K562 (cell line): ENCODE data around the gene LDLRAD3. TPM values are rescaled to one million over a fixed set of nuclear protein-coding genes. Genes with fewer than 3 reads are reported as not detected.

Source experiments
- ATAC-seq: fragments of 200-7000 bp; cut with Tn5 transposase; 3 replicates; pipeline ENCODE4 v1.9.1; 2020; ENCODE audit warnings: moderate library complexity
- BruUV-seq: library from RNA; stranded (reverse); fragments of 400-500 nt; replicated peaks from 2 replicates; lab custom pipeline; 2021; lab: Mats Ljungman, UMichigan
- CTCF ChIA-PET: fragments of 300-600 bp; formaldehyde crosslinking; extraction: SDS; loops from one replicate; lab custom pipeline; 2021; ENCODE audit warnings: low intra/inter-chr PET ratio; lab: Yijun Ruan, JAX
- POLR2A ChIA-PET: fragments of 300-600, 350-650 bp; sonication (Branson Sonifier 250); formaldehyde crosslinking; extraction: SDS; loops from one replicate; lab custom pipeline; 2021; ENCODE audit warnings: antibody characterized with exemption, inconsistent platforms; lab: Yijun Ruan, JAX
- DNase-seq, 4 experiments: peaks; one replicate each; pipeline versions ENCODE4 v3.0.0 to v3.0.0-alpha.2; 2011 to 2018; ENCODE audit warnings: low spot score in 3 of 4, mixed read lengths in 3 of 4; ENCODE audit errors: extremely low read depth in 1 of 4
- FAIRE-seq: peaks from 2 replicates; lab custom pipeline; 2011; peaks lifted over from hg19 to GRCh38; lab: Jason Lieb, UNC
- H2AFZ ChIP-seq: 2 replicates; pipeline ENCODE4 v1.6.0; 2011; ENCODE audit warnings: low read depth, low read length, control low read depth, inconsistent platforms
- H3K27ac ChIP-seq: fragments of 200-600 bp; 3 replicates; pipeline ENCODE4 v1.8.0; 2011; ENCODE audit warnings: low read depth, mild to moderate bottlenecking, control low read depth, inconsistent platforms, low read length, moderate library complexity, mixed read lengths; ENCODE audit errors: extremely low read depth
- H3K27me3 ChIP-seq, 2 experiments: fragments of 300-600 bp in 1 of 2; 2 replicates in 1 of 2; 3 replicates in 1 of 2; pipeline versions ENCODE4 v1.6.0 to v1.8.0; 2011; ENCODE audit warnings: inconsistent platforms in 2 of 2, low read length in 2 of 2, mild to moderate bottlenecking in 1 of 2, mixed read lengths in 1 of 2, moderate library complexity in 1 of 2; ENCODE audit not compliant: control insufficient read depth in 2 of 2, insufficient read depth in 2 of 2
- H3K36me3 ChIP-seq: fragments of 300-600 bp; 3 replicates; pipeline ENCODE4 v1.8.0; 2011; ENCODE audit warnings: mild to moderate bottlenecking, low read length, inconsistent platforms; ENCODE audit not compliant: control insufficient read depth, insufficient read depth
- H3K4me1 ChIP-seq, 2 experiments: fragments of 200-600 bp in 1 of 2; replicated peaks in 1 of 2; 2 replicates in 1 of 2; 3 replicates in 1 of 2; pipeline versions ENCODE4 v1.5.1 to v1.8.0; 2011; ENCODE audit warnings: inconsistent platforms in 2 of 2, low read length in 2 of 2, mild to moderate bottlenecking in 1 of 2, mixed read lengths in 1 of 2, moderate library complexity in 1 of 2; ENCODE audit not compliant: control insufficient read depth in 2 of 2, insufficient read depth in 2 of 2
- H3K4me2 ChIP-seq: 2 replicates; pipeline ENCODE4 v1.6.1; 2011; ENCODE audit warnings: low read length, control low read depth, inconsistent platforms, mixed read lengths; ENCODE audit not compliant: insufficient read depth
- H3K4me3 ChIP-seq: fragments of 200-600 bp; sonication (generic), shearing (Covaris generic); 2 replicates; pipeline ENCODE4 v1.5.1; 2016; ENCODE audit warnings: control low read depth, inconsistent platforms
- H3K79me2 ChIP-seq: fragments of 200-600 bp; 3 replicates; pipeline ENCODE4 v1.8.0; 2011; ENCODE audit warnings: low read length, inconsistent platforms; ENCODE audit not compliant: control insufficient read depth, insufficient read depth
- H3K9ac ChIP-seq, 2 experiments: 2 replicates each; pipeline versions ENCODE4 v1.6.0 to v1.6.1; 2011; ENCODE audit warnings: low read depth in 2 of 2, low read length in 2 of 2, control low read depth in 1 of 2, inconsistent platforms in 1 of 2, mild to moderate bottlenecking in 1 of 2, mixed read lengths in 1 of 2; ENCODE audit not compliant: insufficient read depth in 1 of 2
- H3K9me1 ChIP-seq: one replicate; pipeline ENCODE4 v1.6.0; 2011; ENCODE audit warnings: inconsistent platforms, mild to moderate bottlenecking, low read length, moderate library complexity; ENCODE audit not compliant: control insufficient read depth, insufficient read depth
- H3K9me3 ChIP-seq: replicated peaks from 2 replicates; pipeline ENCODE4 v1.5.1; 2011; ENCODE audit warnings: low read depth, low read length, inconsistent platforms; ENCODE audit not compliant: control insufficient read depth, insufficient read depth
- H4K20me1 ChIP-seq: replicated peaks from 2 replicates; pipeline ENCODE4 v1.6.1; 2011; ENCODE audit warnings: low read length, inconsistent platforms, mixed read lengths; ENCODE audit not compliant: control insufficient read depth, insufficient read depth
- MTF1 ChIP-seq: fragments of 250-450 bp; sonication (Bioruptor Pico); IDR thresholded peaks from 2 replicates; pipeline ENCODE4 v1.9.0; 2021; ENCODE audit warnings: moderate library complexity, mild to moderate bottlenecking, inconsistent platforms, borderline replicate concordance
- NCOA1 ChIP-seq: fragments of 450-650 bp; IDR thresholded peaks from 2 replicates; pipeline ENCODE4 v1.6.1; 2016; ENCODE audit warnings: low read depth
- RBM15 ChIP-seq: fragments of 200-400 bp; formaldehyde crosslinking; IDR thresholded peaks from 2 replicates; pipeline ENCODE4 v1.6.1; 2018; ENCODE audit warnings: mild to moderate bottlenecking, low read length, moderate library complexity; ENCODE audit not compliant: insufficient read depth
- TSC22D4 ChIP-seq: fragments of 450-650 bp; IDR thresholded peaks from 2 replicates; pipeline ENCODE4 v1.6.1; 2016; ENCODE audit warnings: missing genetic modification characterization, missing biosample characterization, control low read depth
- ZNF23 ChIP-seq: fragments of 250-450 bp; sonication (Bioruptor Pico); IDR thresholded peaks from 2 replicates; pipeline ENCODE4 v1.4.0; 2020; ENCODE audit warnings: mild to moderate bottlenecking
- ZNF274 ChIP-seq: IDR thresholded peaks from 2 replicates; pipeline ENCODE4 v1.6.1; 2011; ENCODE audit warnings: low read depth, mild to moderate bottlenecking, low read length, moderate library complexity, borderline replicate concordance
- ZNF282 ChIP-seq: sonication (generic); formaldehyde crosslinking; IDR thresholded peaks from 2 replicates; pipeline ENCODE4 v1.8.1; 2023; ENCODE audit warnings: missing genetic modification reagents
- ZNF583 ChIP-seq: fragments of 250-450 bp; sonication (Bioruptor Pico); IDR thresholded peaks from 2 replicates; pipeline ENCODE4 v1.4.0; 2020
- ZNF75A ChIP-seq: fragments of 450-650 bp; formaldehyde crosslinking; IDR thresholded peaks from 2 replicates; pipeline ENCODE4 v1.4.0; 2020; ENCODE audit warnings: mild to moderate bottlenecking
- ZNF766 ChIP-seq: fragments of 200-800 bp; sonication (Bioruptor generic); conservative IDR thresholded peaks from 2 replicates; pipeline ENCODE4 v1.6.1; 2016; ENCODE audit warnings: missing genetic modification characterization, missing compliant biosample characterization
- WGBS: fragments of 100-300 bp; shearing (Covaris generic); methylation state at CpG from one replicate; pipeline ENCODE4 v1.1.6; 2016; ENCODE audit warnings: low coverage, mixed read lengths; ENCODE audit not compliant: insufficient coverage; ENCODE audit errors: missing lambda C conversion rate; 5-methylcytosine and 5-hydroxymethylcytosine counted together
- in situ Hi-C: fragments of 300-500 bp; cut with MboI; formaldehyde crosslinking; loops from 4 replicates; pipeline ENCODE4 v1.15.0; 2018; ENCODE audit warnings: inconsistent platforms, mixed read lengths
- intact Hi-C: fragments of 100-400 bp; cut with micrococcal nuclease; formaldehyde crosslinking; loops from 2 replicates; pipeline ENCODE4 v1.14.2; 2022
- polyA plus RNA-seq, 8 experiments: library from polyadenylated mRNA; depleted of rRNA in 4 of 8; stranded (reverse) in 5 of 8; unstranded in 3 of 8; fragments of >200 nt; fragmentation: Nextera tagmentation in 2 of 8; fragmentation: Illumina TruSeq in 1 of 8; extraction: Ambion mirVana in 2 of 8; extraction: Trizol in 1 of 8; gene quantifications; 2 replicates each; pipeline versions ENCODE4 v1.2.1 to v1.2.3, GENCODE V29; 2011 to 2014; ENCODE audit warnings: inconsistent platforms in 1 of 8, missing spikeins in 1 of 8
- total RNA-seq, 7 experiments: library from RNA; depleted of rRNA in 6 of 7; stranded (reverse); fragments of >200 nt in 6 of 7; fragmentation: Illumina TruSeq in 2 of 7; extraction: Trizol in 2 of 7; gene quantifications; 2 replicates each; pipeline versions ENCODE4 v1.2.1 to v1.2.3, GENCODE V29; 2011 to 2021; ENCODE audit warnings: low replicate concordance in 1 of 7
- TF ChIP-seq, protein P1 (sequence below): fragments of 250-450 bp; sonication (Bioruptor Pico); IDR thresholded peaks from 2 replicates; pipeline ENCODE4 v1.8.0; 2022; ENCODE audit warnings: inconsistent platforms, mild to moderate bottlenecking, moderate library complexity, borderline replicate concordance
- TF ChIP-seq, protein P2 (sequence below), 2 experiments: fragments of 450-650 bp; IDR thresholded peaks; 2 replicates each; pipeline ENCODE4 v1.6.1; 2018; ENCODE audit warnings: mild to moderate bottlenecking in 2 of 2, low read depth in 1 of 2; ENCODE audit not compliant: partially characterized antibody in 2 of 2

LDLRAD3 gene
- total and polyA plus RNA-seq, 9 of the 15 experiments (the other 6 are each of a cell fraction or from before 2014, with no cell fraction given) = 0.73 to 7.2 (median 3.5) TPM

DNA sequence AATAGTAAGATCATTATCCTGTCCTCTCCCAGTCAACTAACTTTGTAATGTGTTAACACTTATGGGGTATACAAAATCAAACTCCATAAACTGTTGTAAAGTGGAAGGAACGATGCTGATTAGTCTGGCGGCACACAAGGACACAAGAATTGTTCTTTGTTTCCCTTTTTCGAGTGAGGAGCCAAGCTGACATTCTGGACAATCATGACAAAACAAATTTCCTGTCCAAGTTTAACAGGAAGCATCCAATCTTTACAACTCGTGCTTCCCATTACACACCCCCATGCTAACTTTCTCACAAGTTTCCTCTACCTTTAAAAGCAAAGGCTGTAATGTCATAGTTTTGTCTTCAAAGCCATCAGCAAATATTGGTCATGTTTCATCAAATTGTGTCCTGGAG is 20.4 kb upstream of the LDLRAD3 start:
- POLR2A ChIA-PET = no interaction called here
- Histone ChIP-seq H2AFZ (no peak overlapping the region), H3K4me1 (no peaks in the 10 kb centered on the region), H3K9me1 (no peaks in the 10 kb centered on the region), H3K27me3 (peaks cover 16 to 19% of the 10 kb centered on the region in 2 experiments), H3K4me3 (no peak overlapping the region), H3K27ac (no peak overlapping the region), H3K9me3 (no peaks in the 10 kb centered on the region), H3K36me3 (no peaks in the 10 kb centered on the region), H3K79me2 (no peaks in the 10 kb centered on the region), H3K9ac (no peak overlapping the region), H4K20me1 (no peaks in the 10 kb centered on the region), H3K4me2 (no peak overlapping the region)
- no peak for ATAC-seq
- in situ Hi-C loops = no loop called here
- no peak for DNase-seq
- CTCF ChIA-PET = no interaction called here
- intact Hi-C loops = no loop called here
- TF ChIP-seq NCOA1 = no peak
- TF ChIP-seq ZNF274 = no peak
- no peak for TF ChIP-seq ZNF282 (CRISPR knock-in tag)
- TF ChIP-seq, protein P1, sequence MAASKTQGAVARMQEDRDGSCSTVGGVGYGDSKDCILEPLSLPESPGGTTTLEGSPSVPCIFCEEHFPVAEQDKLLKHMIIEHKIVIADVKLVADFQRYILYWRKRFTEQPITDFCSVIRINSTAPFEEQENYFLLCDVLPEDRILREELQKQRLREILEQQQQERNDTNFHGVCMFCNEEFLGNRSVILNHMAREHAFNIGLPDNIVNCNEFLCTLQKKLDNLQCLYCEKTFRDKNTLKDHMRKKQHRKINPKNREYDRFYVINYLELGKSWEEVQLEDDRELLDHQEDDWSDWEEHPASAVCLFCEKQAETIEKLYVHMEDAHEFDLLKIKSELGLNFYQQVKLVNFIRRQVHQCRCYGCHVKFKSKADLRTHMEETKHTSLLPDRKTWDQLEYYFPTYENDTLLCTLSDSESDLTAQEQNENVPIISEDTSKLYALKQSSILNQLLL (CRISPR knock-in tag) = no peak
- FAIRE-seq = no peak
- BruUV-seq = no TSS peak
- WGBS = 2% methylated on average over 4 of the region's 4 CpGs

DNA sequence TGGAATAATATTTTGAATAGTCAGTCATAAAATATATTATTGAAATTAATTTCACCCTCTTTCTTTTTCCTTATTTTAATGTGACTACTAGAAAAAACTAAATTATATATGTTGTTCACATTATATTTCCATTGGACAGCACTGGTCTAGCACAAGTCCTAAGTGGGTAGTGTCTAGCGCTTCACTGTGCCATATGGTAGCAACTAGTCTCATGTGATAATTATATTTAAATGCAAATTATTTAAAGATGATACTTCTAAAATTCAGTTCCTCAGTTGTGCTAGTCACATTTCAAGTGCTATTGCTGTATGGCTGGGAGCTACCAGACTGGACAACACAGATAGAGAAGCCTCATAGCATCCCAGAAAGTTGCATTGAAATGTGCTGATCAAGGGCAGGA is 19.1 kb upstream of the LDLRAD3 start:
- H3K4me3 ChIP-seq = no peak overlapping the region
- 0% methylated on average over 1 of the region's 1 CpG for WGBS
- H3K4me1 ChIP-seq = no peaks in the 10 kb centered on the region
- CTCF ChIA-PET = no interaction called here
- no peaks in the 10 kb centered on the region for H3K9me1 ChIP-seq
- no peaks in the 10 kb centered on the region for H3K36me3 ChIP-seq
- intact Hi-C loops (no loop called here), in situ Hi-C loops (no loop called here)
- no peak overlapping the region for H3K9ac ChIP-seq
- ATAC-seq = no peak
- H3K27me3 ChIP-seq = peaks cover 20 to 22% of the 10 kb centered on the region in 2 experiments
- no peak overlapping the region for H3K27ac ChIP-seq
- POLR2A ChIA-PET = no interaction called here
- H3K9me3 ChIP-seq = no peaks in the 10 kb centered on the region
- H2AFZ ChIP-seq = no peak overlapping the region
- no TSS peak for BruUV-seq
- no peaks in the 10 kb centered on the region for H3K79me2 ChIP-seq
- no peaks in the 10 kb centered on the region for H4K20me1 ChIP-seq
- no peak overlapping the region for H3K4me2 ChIP-seq
- FAIRE-seq = no peak
- no peak for DNase-seq
- TF ChIP-seq, protein P2, sequence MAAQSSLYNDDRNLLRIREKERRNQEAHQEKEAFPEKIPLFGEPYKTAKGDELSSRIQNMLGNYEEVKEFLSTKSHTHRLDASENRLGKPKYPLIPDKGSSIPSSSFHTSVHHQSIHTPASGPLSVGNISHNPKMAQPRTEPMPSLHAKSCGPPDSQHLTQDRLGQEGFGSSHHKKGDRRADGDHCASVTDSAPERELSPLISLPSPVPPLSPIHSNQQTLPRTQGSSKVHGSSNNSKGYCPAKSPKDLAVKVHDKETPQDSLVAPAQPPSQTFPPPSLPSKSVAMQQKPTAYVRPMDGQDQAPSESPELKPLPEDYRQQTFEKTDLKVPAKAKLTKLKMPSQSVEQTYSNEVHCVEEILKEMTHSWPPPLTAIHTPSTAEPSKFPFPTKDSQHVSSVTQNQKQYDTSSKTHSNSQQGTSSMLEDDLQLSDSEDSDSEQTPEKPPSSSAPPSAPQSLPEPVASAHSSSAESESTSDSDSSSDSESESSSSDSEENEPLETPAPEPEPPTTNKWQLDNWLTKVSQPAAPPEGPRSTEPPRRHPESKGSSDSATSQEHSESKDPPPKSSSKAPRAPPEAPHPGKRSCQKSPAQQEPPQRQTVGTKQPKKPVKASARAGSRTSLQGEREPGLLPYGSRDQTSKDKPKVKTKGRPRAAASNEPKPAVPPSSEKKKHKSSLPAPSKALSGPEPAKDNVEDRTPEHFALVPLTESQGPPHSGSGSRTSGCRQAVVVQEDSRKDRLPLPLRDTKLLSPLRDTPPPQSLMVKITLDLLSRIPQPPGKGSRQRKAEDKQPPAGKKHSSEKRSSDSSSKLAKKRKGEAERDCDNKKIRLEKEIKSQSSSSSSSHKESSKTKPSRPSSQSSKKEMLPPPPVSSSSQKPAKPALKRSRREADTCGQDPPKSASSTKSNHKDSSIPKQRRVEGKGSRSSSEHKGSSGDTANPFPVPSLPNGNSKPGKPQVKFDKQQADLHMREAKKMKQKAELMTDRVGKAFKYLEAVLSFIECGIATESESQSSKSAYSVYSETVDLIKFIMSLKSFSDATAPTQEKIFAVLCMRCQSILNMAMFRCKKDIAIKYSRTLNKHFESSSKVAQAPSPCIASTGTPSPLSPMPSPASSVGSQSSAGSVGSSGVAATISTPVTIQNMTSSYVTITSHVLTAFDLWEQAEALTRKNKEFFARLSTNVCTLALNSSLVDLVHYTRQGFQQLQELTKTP (IDR thresholded peaks at IDR 0.05; ENCODE audit: low read depth in 1 of 2, partially characterized antibody in 2 of 2) = no peak
- TF ChIP-seq RBM15 = no peak
- no peak for TF ChIP-seq TSC22D4 (tag)
- TF ChIP-seq ZNF23 (CRISPR knock-in tag) = no peak
- TF ChIP-seq ZNF766 = no peak
- TF ChIP-seq MTF1 (CRISPR knock-in tag) = no peak
- no peak for TF ChIP-seq ZNF75A (CRISPR knock-in tag)
- no peak for TF ChIP-seq ZNF583
